PC-9 (cell line): ENCODE data around the gene TUBA8. TPM values are rescaled to one million over a fixed set of nuclear protein-coding genes. Genes with fewer than 3 reads are reported as not detected.

Source experiments
- BruUV-seq: library from RNA; stranded (reverse); fragments of 400-500 nt; replicated peaks from 2 replicates; lab custom pipeline; 2021; lab: Mats Ljungman, UMichigan
- CTCF ChIA-PET: fragments of 300-600 bp; sonication (Branson Sonifier 250); formaldehyde crosslinking; loops from one replicate; lab custom pipeline; 2022; ENCODE audit warnings: antibody characterized with exemption; lab: Charles Lee
- POLR2A ChIA-PET: fragments of 300-600 bp; sonication (Branson Sonifier 250); formaldehyde crosslinking; loops from one replicate; lab custom pipeline; 2022; ENCODE audit warnings: antibody characterized with exemption; ENCODE audit not compliant: unreplicated experiment; lab: Charles Lee
- DNase-seq, 2 experiments: peaks; one replicate each; pipeline versions ENCODE4 v3.0.0 to v3.0.0-alpha.2; 2015 to 2022; ENCODE audit warnings: mixed read lengths in 1 of 2
- H2AFZ ChIP-seq: fragments of 200-600 bp; sonication (generic); 2 replicates; pipeline ENCODE4 v1.8.1; 2017; ENCODE audit warnings: antibody characterized with exemption
- H3F3A ChIP-seq: fragments of 200-600 bp; sonication (generic); 2 replicates; pipeline ENCODE4 v1.8.1; 2017; ENCODE audit warnings: antibody characterized with exemption, mild to moderate bottlenecking, low read depth; ENCODE audit not compliant: insufficient read depth
- H3K27ac ChIP-seq: fragments of 200-600 bp; sonication (generic); 2 replicates; pipeline ENCODE4 v1.6.1; 2016; ENCODE audit warnings: mixed run types
- H3K27me3 ChIP-seq: fragments of 200-600 bp; sonication (generic); 2 replicates; pipeline ENCODE4 v1.6.1; 2016; ENCODE audit warnings: low read depth, mixed run types; ENCODE audit not compliant: insufficient read depth
- H3K36me3 ChIP-seq: fragments of 200-600 bp; sonication (generic); 2 replicates; pipeline ENCODE4 v1.6.1; 2016; ENCODE audit warnings: low read depth, mixed run types
- H3K4me1 ChIP-seq: fragments of 200-600 bp; sonication (generic); replicated peaks from 2 replicates; pipeline ENCODE4 v1.6.1; 2016; ENCODE audit warnings: mixed run types; ENCODE audit not compliant: insufficient read depth
- H3K4me2 ChIP-seq: fragments of 200-600 bp; sonication (generic); 2 replicates; pipeline ENCODE4 v1.6.1; 2017; ENCODE audit warnings: mixed run types
- H3K4me3 ChIP-seq: fragments of 200-600 bp; sonication (generic); 2 replicates; pipeline ENCODE4 v1.6.1; 2016; ENCODE audit warnings: mixed run types
- H3K79me2 ChIP-seq: fragments of 200-600 bp; sonication (generic); 2 replicates; pipeline ENCODE4 v1.6.1; 2017; ENCODE audit warnings: low read depth, mixed run types
- H3K9me2 ChIP-seq: fragments of 200-600 bp; sonication (generic); 2 replicates; pipeline ENCODE4 v1.8.1; 2017; ENCODE audit warnings: mild to moderate bottlenecking; ENCODE audit not compliant: insufficient read depth
- H3K9me3 ChIP-seq: fragments of 200-600 bp; sonication (generic); 2 replicates; pipeline ENCODE4 v1.8.1; 2016; ENCODE audit warnings: low read depth; ENCODE audit not compliant: insufficient read depth
- H4K20me1 ChIP-seq: fragments of 200-600 bp; sonication (generic); 2 replicates; pipeline ENCODE4 v1.8.1; 2017; ENCODE audit not compliant: insufficient read depth
- CTCF ChIP-seq: fragments of 200-600 bp; sonication (generic); conservative IDR thresholded peaks from 2 replicates; pipeline ENCODE4 v1.6.1; 2017; ENCODE audit warnings: mixed run types, antibody characterized with exemption, mild to moderate bottlenecking, moderate library complexity
- EZH2 ChIP-seq: fragments of 200-600 bp; sonication (generic); IDR thresholded peaks from 2 replicates; pipeline ENCODE4 v1.8.0; 2017; ENCODE audit warnings: antibody characterized with exemption, low read depth
- intact Hi-C: fragments of 100-400 bp; cut with micrococcal nuclease; formaldehyde crosslinking; loops from one replicate; pipeline ENCODE4 v1.10.0; 2022; ENCODE audit not compliant: unreplicated experiment
- total RNA-seq: library from RNA; stranded (reverse); gene quantifications from 2 replicates; pipeline ENCODE4 v1.2.3, GENCODE V29; 2021

The TUBA8 gene
- total RNA-seq, 1 experiment from 2014 or later, result 0.72 TPM

GRCh38 chr22:18126606-18127005 is 16.0 kb downstream of the TUBA8 start:
- Histone ChIP-seq H2AFZ (no peak overlapping the region), H3K79me2 (no peaks in the 10 kb centered on the region), H3K4me1 (no peaks in the 10 kb centered on the region), H3K27me3 (no peaks in the 10 kb centered on the region), H3F3A (no peaks in the 10 kb centered on the region), H3K4me3 (no peak overlapping the region), H4K20me1 (no peaks in the 10 kb centered on the region), H3K9me3 (no peaks in the 10 kb centered on the region), H3K4me2 (no peak overlapping the region), H3K27ac (no peak overlapping the region), H3K9me2 (no peaks in the 10 kb centered on the region), H3K36me3 (no peaks in the 10 kb centered on the region)
- TF ChIP-seq EZH2, result no peak
- TF ChIP-seq CTCF, result no peak
- no peak for DNase-seq
- POLR2A ChIA-PET, result no interaction called here
- intact Hi-C loops, result no loop called here
- BruUV-seq, result no TSS peak
- CTCF ChIA-PET, result no interaction called here

- no peaks in the 10 kb centered on the region for H3K4me1 ChIP-seq
- no peaks in the 10 kb centered on the region for H3K9me3 ChIP-seq
- H3K27me3 ChIP-seq, result no peaks in the 10 kb centered on the region
- intact Hi-C loops, result no loop called here
- no peak overlapping the region for H3K4me2 ChIP-seq
- DNase-seq, result no peak
- BruUV-seq, result no TSS peak
- TF ChIP-seq EZH2, result no peak
- no peak for TF ChIP-seq CTCF
- H4K20me1 ChIP-seq, result no peaks in the 10 kb centered on the region
- ChIA-PET POLR2A (no interaction called here), CTCF (no interaction called here)
- H2AFZ ChIP-seq, result no peak overlapping the region
- H3K9me2 ChIP-seq, result no peaks in the 10 kb centered on the region
- H3F3A ChIP-seq, result no peaks in the 10 kb centered on the region
- no peak overlapping the region for H3K4me3 ChIP-seq
- no peaks in the 10 kb centered on the region for H3K36me3 ChIP-seq
- H3K27ac ChIP-seq, result no peak overlapping the region
- no peaks in the 10 kb centered on the region for H3K79me2 ChIP-seq
Measured at GRCh38 chr22:18130018-18130417, 19.4 kb downstream of the TUBA8 start.

GRCh38 chr22:18130699-18131429 is 20.3 kb downstream of the TUBA8 start:
- Histone ChIP-seq H3F3A (no peaks in the 10 kb centered on the region), H3K9me3 (no peaks in the 10 kb centered on the region), H3K4me1 (no peaks in the 10 kb centered on the region), H3K9me2 (no peaks in the 10 kb centered on the region), H3K4me2 (no peak overlapping the region), H4K20me1 (no peaks in the 10 kb centered on the region), H2AFZ (no peak overlapping the region), H3K36me3 (no peaks in the 10 kb centered on the region), H3K27me3 (no peaks in the 10 kb centered on the region), H3K27ac (no peak overlapping the region), H3K79me2 (no peaks in the 10 kb centered on the region), H3K4me3 (no peak overlapping the region)
- ChIA-PET CTCF (no interaction called here), POLR2A (no interaction called here)
- intact Hi-C loops, result no loop called here
- TF ChIP-seq CTCF (no peak), EZH2 (no peak)
- DNase-seq, result no peak
- BruUV-seq, result no TSS peak
